Posterior cingulate gyrus (tissue), 11 donors: ENCODE data around the gene E4F1.

Experiments
- DNase-seq, 10 donors: peaks; one replicate each; pipeline versions ENCODE4 v3.0.0 to v3.0.0-alpha.2; 2020 to 2021; ENCODE audit warnings: mixed read lengths in 3 of 10
- intact Hi-C: fragments of 100-400 bp; cut with DNase I; formaldehyde crosslinking; loops from one replicate; pipeline ENCODE4 v1.15.1; 2023

The E4F1 gene

GRCh38 chr16:2223221-2223941 lies at the start of gene E4F1:
Gene E4F1, plus strand, starts transcription at chr16:2223591. Its CDS starts 23 bp downstream, at chr16:2223614.
- DNase-seq = peak; percentile 98 to 100 (median 99)
- intact Hi-C loops = loop anchor here (1.0 kb wide), 1 partner anchor 8 kb away; no protein-coding TSS in a partner anchor

GRCh38 chr16:2173916-2174315 lies 49.5 kb upstream of the E4F1 start:
- intact Hi-C loops = no loop called here
- no peak for DNase-seq

GRCh38 chr16:2174396-2175131 lies 48.8 kb upstream of the E4F1 start:
- intact Hi-C loops = no loop called here
- DNase-seq = peak in 3 of 10 donors; percentile 60 to 91 (median 85)

- intact Hi-C loops = no loop called here
- DNase-seq = no peak
These were observed 47.9 kb upstream of the E4F1 start for GRCh38 chr16:2175454-2175853.

- DNase-seq = no peak
- intact Hi-C loops = no loop called here
These were observed 47.3 kb upstream of the E4F1 start for GRCh38 chr16:2176047-2176446.

GRCh38 chr16:2177101-2177500 lies 46.3 kb upstream of the E4F1 start:
- DNase-seq = no peak
- intact Hi-C loops = no loop called here

GRCh38 chr16:2177561-2177960 lies 45.8 kb upstream of the E4F1 start:
- DNase-seq = no peak
- intact Hi-C loops = no loop called here

- intact Hi-C loops = no loop called here
- DNase-seq = no peak
These were observed 44.9 kb upstream of the E4F1 start for GRCh38 chr16:2178321-2179106.

- no peak for DNase-seq
- intact Hi-C loops = no loop called here
These were observed 44.3 kb upstream of the E4F1 start for GRCh38 chr16:2179107-2179501.

GRCh38 chr16:2179576-2179975 lies 43.8 kb upstream of the E4F1 start:
- intact Hi-C loops = no loop called here
- DNase-seq = no peak

- intact Hi-C loops = no loop called here
- no peak for DNase-seq
These were observed 42.9 kb upstream of the E4F1 start for GRCh38 chr16:2180461-2180860.

GRCh38 chr16:2180962-2181923 lies 42.1 kb upstream of the E4F1 start:
- intact Hi-C loops = no loop called here

GRCh38 chr16:2181952-2182351 lies 41.4 kb upstream of the E4F1 start:
- DNase-seq = no peak
- intact Hi-C loops = no loop called here

More at GRCh38 chr16:2180962-2181923, 42.1 kb upstream of the E4F1 start:
- no peak for DNase-seq

- no peak for DNase-seq
- intact Hi-C loops = no loop called here
These were observed 39.7 kb upstream of the E4F1 start for GRCh38 chr16:2183671-2184070.

GRCh38 chr16:2184346-2184745 lies 39.0 kb upstream of the E4F1 start:
- intact Hi-C loops = no loop called here
- DNase-seq = no peak

- intact Hi-C loops = no loop called here
- no peak for DNase-seq
These were observed 38.4 kb upstream of the E4F1 start for GRCh38 chr16:2184962-2185361.

GRCh38 chr16:2186064-2186463 lies 37.3 kb upstream of the E4F1 start:
- DNase-seq = no peak
- intact Hi-C loops = no loop called here

- intact Hi-C loops = no loop called here
- no peak for DNase-seq
These were observed 36.9 kb upstream of the E4F1 start for GRCh38 chr16:2186505-2186904.

- DNase-seq = no peak
- intact Hi-C loops = no loop called here
These were observed 36.2 kb upstream of the E4F1 start for GRCh38 chr16:2187212-2187611.

- DNase-seq = no peak
- intact Hi-C loops = no loop called here
These were observed 35.0 kb upstream of the E4F1 start for GRCh38 chr16:2188395-2188794.
